Measurements from ENCODE around the gene MCM3AP.
A peak's percentile ranks its signal among the peaks of the same experiment; 100 is the strongest.
"Not testable (repeated sequence)": the region's sequence is repeated elsewhere in the genome, so short reads cannot be mapped to it uniquely, and the experiment has no call there.

MCM3AP gene

DNA sequence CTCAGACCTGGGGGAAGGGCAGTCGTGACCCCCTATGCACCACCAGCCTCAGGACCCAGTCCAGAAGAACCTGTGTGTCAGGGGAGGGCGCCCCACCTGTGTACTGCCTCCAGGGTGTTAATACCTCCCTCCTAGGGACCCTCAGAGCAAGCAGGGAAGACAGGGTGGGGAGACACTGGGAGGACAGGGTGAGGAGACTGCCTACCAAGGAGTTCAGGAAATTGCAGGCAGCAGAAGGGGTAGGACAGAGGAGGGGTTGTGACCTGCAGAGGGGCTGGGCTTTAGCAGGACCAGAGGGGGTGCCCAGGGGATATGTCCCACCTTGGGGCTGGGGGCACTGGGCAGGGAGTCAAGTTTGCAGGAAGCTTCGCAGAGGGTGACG is 33.0 kb upstream of the MCM3AP start:
- DNase-seq (ENCODE audit: low spot score in 2 of 2) (no peak), ATAC-seq (no peak)
- Mint-ChIP-seq H3K36me3 (peaks cover 34% of the 10 kb centered on the region), H3K4me1 (peaks cover 8% of the 10 kb centered on the region), H3K9me3 (no peaks in the 10 kb centered on the region), H3K4me3 (no peak overlapping the region), H3K27ac (no peak overlapping the region)

DNA sequence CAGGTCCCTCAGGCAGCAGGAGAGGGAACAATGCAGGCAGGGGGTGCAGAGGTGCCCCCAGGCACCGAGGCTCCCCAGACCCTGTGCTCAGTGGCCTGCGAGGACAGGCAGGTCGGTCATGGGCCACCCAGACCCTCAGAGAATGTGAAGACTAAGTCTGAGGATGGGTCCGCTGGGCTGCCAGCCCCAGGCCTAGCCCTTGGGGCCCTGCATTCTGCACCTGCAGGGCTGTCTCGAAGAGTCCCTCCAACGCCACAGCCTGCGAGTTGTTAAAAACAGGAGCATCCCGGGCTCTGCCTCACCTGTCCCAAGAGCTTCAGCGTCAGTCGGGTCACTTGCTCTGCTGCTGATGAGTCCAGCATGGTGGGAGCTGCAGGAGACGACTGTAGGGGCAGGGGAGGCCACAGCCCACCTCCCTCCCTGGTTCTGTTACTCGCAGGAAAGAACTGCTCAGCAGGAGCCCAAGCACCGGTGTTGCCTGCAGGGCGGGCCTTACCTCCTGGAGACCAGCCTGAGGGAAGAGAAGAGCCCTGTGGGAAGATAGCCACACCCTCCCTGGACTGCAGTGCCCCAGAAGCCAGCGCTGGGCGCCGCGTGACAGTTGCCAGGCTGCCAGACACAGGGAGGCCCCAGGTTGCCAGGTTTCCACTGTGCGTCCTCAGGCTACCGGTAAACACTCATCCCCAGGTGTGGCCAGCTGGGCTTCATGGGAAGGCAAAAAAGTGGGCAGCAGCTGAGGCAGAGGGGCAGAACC is 32.5 kb upstream of the MCM3AP start:
- no peak for ATAC-seq
- Mint-ChIP-seq H3K4me1 (peaks cover 8% of the 10 kb centered on the region), H3K36me3 (peaks cover 29% of the 10 kb centered on the region), H3K9me3 (no peaks in the 10 kb centered on the region), H3K27ac (no peak overlapping the region), H3K4me3 (no peak overlapping the region)
- no peak for DNase-seq (ENCODE audit: low spot score in 2 of 2)

DNA sequence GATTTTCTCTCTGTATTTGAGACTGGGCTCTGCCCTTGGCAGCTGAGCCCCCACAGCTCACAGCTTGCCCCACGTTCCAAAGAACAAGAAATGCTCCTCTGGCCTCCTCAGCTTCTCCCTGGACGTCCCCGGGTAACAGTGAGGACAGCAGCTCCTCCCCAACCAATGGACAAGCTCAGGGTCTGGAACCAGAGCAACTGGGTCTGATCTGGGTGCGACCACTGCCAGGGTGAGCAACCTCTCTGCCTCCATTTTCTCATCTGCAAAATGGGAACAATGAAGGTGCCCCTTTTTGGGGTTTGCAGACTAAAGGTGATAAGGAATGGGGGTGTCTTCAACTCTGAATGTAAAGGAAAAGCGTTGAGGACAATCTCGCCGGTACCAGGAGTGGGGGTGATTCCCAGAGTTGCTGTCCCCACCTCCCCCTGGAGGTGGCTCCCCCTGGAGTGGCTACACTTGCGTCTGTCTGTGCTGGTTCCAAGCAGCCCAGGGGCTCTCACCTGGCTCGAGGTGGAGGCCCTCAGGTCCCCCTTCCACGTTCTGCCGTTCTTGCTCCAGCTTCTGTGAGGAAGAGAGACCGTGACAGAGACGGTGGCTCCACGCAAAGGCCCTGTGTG is 31.4 kb upstream of the MCM3AP start:
- peaks cover 18% of the 10 kb centered on the region for H3K36me3 Mint-ChIP-seq
- no peak for ATAC-seq
- no peak for DNase-seq (ENCODE audit: low spot score in 2 of 2)
- no peak overlapping the region for H3K4me3 Mint-ChIP-seq
- peaks cover 7% of the 10 kb centered on the region for H3K4me1 Mint-ChIP-seq
- no peak overlapping the region for H3K27ac Mint-ChIP-seq
- H3K9me3 Mint-ChIP-seq, result no peaks in the 10 kb centered on the region

DNA sequence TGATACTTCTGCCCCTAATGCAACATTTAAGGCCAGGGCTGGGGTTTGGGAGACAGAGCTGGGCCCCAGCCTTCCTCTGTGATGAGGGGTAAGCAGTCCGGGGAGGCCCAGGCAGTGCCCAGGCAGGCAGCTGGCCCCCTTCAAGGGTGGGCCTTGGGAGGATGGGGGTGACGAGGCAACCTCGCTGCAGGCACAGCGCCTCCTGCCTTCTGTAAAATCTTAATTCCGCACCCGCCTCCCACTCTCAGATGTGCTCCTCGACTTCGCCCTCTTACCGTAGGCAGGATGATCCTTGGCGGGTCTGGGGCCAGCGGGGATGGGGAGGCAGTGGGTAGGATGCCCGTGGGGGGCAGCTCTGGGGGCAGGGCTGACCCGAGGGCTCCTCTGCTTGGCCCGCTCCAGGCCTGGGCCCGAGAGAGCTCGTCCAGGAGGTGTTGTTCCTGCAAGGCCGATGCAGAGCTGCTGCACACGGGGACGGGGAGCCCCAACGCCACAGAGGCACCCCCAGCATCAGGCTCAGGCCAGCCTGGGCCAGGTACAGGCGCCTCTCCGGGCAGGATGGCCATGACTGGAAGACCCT is 29.1 kb upstream of the MCM3AP start:
- Mint-ChIP-seq H3K27ac (no peak overlapping the region), H3K36me3 (peaks cover 18% of the 10 kb centered on the region), H3K4me1 (no peaks in the 10 kb centered on the region), H3K9me3 (no peaks in the 10 kb centered on the region), H3K4me3 (no peak overlapping the region)
- DNase-seq (ENCODE audit: low spot score in 2 of 2) (no peak), ATAC-seq (no peak)

DNA sequence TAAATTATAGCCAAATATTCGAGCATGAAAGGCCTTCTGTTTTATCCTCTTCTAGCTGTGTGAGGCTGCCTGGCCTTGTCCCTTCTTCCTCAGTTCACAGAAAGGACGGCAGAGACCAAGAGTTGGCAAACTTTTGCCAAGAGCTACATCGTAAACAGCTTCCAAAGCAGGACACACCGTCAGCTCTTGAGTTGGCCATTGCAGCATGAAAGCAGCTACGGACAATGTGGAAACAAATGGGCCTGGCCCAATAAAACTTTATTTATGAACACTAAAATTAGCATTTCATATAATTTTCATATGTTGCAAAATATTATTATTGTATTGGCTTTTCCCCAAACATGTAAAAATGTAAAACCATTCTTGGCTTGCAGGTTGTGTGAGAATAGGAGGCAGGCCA is 27.5 kb upstream of the MCM3AP start:
- H3K27ac Mint-ChIP-seq, result no peak overlapping the region
- ATAC-seq (no peak), DNase-seq (ENCODE audit: low spot score in 2 of 2) (no peak)
- H3K36me3 Mint-ChIP-seq, result peaks cover 18% of the 10 kb centered on the region
- no peaks in the 10 kb centered on the region for H3K4me1 Mint-ChIP-seq
- no peak overlapping the region for H3K4me3 Mint-ChIP-seq
- H3K9me3 Mint-ChIP-seq, result no peaks in the 10 kb centered on the region

DNA sequence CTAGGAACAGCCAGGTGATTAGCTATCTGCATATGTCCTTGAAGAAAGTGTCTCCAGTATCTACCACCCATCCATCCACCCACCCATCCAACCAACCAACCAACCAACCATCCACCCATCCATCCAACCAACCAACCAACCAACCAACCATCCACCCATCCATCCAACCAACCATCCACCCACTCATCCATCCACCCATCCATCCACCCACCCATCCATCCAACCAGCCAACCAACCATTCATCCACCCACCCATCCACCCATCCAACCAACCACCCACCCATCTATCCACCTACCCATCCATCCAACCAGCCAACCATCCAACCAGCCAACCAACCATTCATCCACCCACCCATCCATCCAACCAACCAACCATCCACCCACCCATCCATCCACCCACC is 26.2 kb upstream of the MCM3AP start:
- Mint-ChIP-seq H3K9me3 (no peaks in the 10 kb centered on the region), H3K4me3 (no peak overlapping the region), H3K36me3 (peaks cover 25% of the 10 kb centered on the region), H3K4me1 (no peaks in the 10 kb centered on the region), H3K27ac (no peak overlapping the region)
- DNase-seq (ENCODE audit: low spot score in 2 of 2) (no peak), ATAC-seq (no peak)

DNA sequence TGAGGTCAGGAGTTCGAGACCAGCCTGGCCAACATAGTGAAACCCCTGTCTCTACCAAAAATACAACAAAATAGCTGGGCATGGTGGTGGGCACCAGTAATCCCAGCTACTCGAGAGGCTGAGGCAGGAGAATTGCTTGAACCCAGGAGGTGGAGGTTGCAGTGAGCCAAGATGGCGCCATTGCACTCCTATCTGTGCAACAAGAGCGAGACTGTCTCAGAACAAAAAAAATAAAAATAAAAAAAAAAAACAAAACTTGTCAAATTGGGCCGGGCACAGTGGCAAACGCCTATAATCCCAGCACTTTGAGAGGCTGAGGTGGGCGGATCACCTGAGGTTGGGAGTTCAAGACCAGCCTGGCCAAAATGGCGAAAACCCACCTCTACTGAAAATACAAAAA is 24.8 kb upstream of the MCM3AP start:
- H3K27ac Mint-ChIP-seq; H3K9me3 Mint-ChIP-seq; ATAC-seq; H3K4me1 Mint-ChIP-seq; H3K4me3 Mint-ChIP-seq; DNase-seq (ENCODE audit: low spot score in 2 of 2): not testable (repeated sequence)
- H3K36me3 Mint-ChIP-seq, result peaks cover 36% of the 10 kb centered on the region

DNA sequence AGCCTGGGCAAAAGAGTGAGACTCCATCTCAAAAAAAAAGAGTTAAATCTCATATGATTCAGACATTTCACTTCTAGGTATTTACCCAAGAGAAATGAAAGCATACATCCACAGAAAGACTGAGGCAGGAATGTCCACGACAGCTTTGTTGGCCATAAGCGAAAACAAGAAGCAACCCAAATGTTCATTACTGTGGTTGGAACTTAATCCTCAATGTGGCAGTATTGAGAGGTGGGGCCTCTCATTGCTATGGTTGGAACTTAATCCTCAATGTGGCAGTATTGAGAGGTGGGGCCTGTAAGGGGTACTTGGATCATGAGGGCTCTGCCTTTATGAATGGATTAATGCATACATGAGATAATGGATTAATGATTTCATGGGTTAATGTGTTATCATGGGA is 23.0 kb upstream of the MCM3AP start:
- DNase-seq (ENCODE audit: low spot score in 2 of 2) (no peak), ATAC-seq (no peak)
- H3K27ac Mint-ChIP-seq, result no peak overlapping the region
- no peaks in the 10 kb centered on the region for H3K4me1 Mint-ChIP-seq
- no peak overlapping the region for H3K4me3 Mint-ChIP-seq
- no peaks in the 10 kb centered on the region for H3K9me3 Mint-ChIP-seq
- peaks cover 54% of the 10 kb centered on the region for H3K36me3 Mint-ChIP-seq

DNA sequence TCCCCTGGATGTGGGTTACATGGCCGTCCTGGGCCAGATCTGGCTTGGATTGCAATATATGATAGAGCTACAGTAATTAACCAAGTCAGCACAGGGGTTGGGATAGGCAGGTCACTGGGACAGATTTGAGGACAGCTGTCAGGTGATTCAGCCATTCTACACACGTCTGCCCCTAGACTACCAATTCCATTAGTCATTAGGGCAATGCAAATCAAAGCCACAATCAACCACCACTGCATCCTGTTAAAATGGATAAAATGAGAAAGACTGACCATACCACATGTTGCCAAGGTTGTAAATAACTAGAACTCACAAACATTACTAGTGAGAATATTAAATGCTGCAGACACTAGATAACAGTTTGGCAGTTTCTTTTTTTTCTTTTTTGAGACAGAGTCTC is 22.2 kb upstream of the MCM3AP start:
- peak; percentile 72 for ATAC-seq
- DNase-seq (ENCODE audit: low spot score in 2 of 2), result no peak
- Mint-ChIP-seq H3K36me3 (peaks cover 59% of the 10 kb centered on the region), H3K9me3 (no peaks in the 10 kb centered on the region), H3K4me1 (no peaks in the 10 kb centered on the region), H3K4me3 (no peak overlapping the region), H3K27ac (no peak overlapping the region)

DNA sequence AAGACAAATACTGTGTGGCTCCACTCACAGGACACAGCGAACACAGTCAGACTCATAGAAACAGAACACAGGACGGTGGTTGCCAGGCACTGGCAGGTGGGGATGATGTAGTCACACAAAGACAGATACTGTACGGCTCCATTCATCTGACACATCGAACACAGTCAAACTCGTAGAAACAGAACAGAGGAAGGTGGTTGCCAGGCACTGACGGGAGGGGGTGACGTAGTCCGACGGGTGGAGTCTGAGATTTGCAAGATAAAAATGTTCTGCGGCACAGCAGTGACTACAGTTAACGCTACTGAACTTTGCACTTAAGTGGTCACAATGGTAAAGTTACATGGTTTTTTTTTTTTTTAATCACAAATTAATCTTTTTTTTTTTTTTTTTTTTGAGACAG is 19.5 kb upstream of the MCM3AP start:
- peak; percentile 57 for ATAC-seq
- Mint-ChIP-seq H3K27ac (peak overlapping the region; percentile 49), H3K36me3 (peaks cover 52% of the 10 kb centered on the region)

DNA sequence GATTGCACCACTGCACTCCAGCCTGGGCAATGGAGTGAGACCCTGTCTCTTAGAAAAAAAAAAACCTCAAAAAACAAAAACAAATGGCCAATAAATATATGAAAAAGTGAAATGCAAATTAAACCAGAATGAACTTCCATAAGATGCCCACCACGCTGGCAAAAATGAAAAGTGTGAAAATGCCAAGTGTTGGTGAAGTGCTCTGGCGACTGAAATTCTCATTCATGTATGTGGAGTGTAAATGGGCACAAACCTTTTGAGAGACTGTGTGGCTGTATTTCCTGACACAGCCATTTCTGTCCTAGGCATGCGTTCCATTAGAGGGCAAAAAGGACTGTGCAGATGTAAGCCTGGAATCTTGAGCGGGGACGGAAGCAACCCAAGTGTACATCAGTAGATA is 19.0 kb upstream of the MCM3AP start:
- ATAC-seq, result no peak
- DNase-seq (ENCODE audit: low spot score in 2 of 2), result no peak
- Mint-ChIP-seq H3K27ac (peak overlapping the region; percentile 49), H3K4me1 (no peaks in the 10 kb centered on the region), H3K4me3 (no peak overlapping the region), H3K9me3 (no peaks in the 10 kb centered on the region), H3K36me3 (peaks cover 48% of the 10 kb centered on the region)

More for the DNA sequence above, 19.5 kb upstream of the MCM3AP start:
- H3K4me3 Mint-ChIP-seq, result no peak overlapping the region
- H3K4me1 Mint-ChIP-seq, result no peaks in the 10 kb centered on the region
- no peaks in the 10 kb centered on the region for H3K9me3 Mint-ChIP-seq
- no peak for DNase-seq (ENCODE audit: low spot score in 2 of 2)

DNA sequence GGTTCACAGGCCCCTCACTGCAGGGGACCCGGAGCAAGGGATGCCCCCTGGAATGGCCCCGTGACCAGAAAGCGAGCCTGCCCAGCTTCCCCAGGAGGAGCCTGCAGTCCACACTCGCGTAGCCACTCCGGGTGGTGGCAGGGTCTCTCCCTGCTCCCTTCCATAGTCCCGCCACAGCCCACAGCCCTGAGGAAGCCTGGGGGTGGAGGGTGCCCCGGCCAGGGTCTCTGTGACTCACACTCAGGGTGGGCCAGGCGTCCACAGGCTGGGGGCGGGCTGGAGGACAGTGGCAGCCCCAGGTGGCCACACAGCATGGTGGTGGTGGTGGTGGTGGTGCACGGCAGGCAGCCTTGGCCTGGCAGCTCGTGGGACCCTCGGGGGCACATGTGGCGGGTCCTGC is 16.3 kb upstream of the MCM3AP start:
- no peaks in the 10 kb centered on the region for H3K9me3 Mint-ChIP-seq
- no peak for ATAC-seq

DNA sequence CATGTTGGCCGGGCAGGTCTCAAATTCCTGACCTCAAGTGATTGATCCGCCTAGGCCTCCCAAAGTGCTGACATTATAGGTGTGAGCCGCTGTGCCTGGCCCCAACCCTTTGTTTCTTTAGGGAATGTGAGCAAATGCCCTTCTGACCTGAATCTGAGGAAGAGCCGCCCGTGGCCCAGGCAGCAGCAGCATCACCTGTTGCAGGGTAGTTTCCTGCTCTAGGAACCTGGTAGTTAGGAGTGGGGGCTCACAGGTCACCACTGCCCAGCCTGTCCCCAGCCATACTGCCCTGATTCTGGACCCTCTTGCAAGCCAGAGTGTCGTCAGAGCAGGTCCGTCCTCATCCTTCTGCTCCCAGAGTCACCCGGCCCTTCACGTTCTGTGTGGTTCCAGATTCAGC is 13.8 kb upstream of the MCM3AP start:
- ATAC-seq, result no peak
- Mint-ChIP-seq H3K4me3 (peak overlapping the region; percentile 36), H3K27ac (no peak overlapping the region), H3K9me3 (no peaks in the 10 kb centered on the region), H3K4me1 (peaks cover 13% of the 10 kb centered on the region), H3K36me3 (peaks cover 28% of the 10 kb centered on the region)
- no peak for DNase-seq (ENCODE audit: low spot score in 2 of 2)

More for the DNA sequence above, 16.3 kb upstream of the MCM3AP start:
- peaks cover 44% of the 10 kb centered on the region for H3K36me3 Mint-ChIP-seq
- no peak for DNase-seq (ENCODE audit: low spot score in 2 of 2)
- H3K27ac Mint-ChIP-seq, result no peak overlapping the region
- no peaks in the 10 kb centered on the region for H3K4me1 Mint-ChIP-seq
- H3K4me3 Mint-ChIP-seq, result no peak overlapping the region

DNA sequence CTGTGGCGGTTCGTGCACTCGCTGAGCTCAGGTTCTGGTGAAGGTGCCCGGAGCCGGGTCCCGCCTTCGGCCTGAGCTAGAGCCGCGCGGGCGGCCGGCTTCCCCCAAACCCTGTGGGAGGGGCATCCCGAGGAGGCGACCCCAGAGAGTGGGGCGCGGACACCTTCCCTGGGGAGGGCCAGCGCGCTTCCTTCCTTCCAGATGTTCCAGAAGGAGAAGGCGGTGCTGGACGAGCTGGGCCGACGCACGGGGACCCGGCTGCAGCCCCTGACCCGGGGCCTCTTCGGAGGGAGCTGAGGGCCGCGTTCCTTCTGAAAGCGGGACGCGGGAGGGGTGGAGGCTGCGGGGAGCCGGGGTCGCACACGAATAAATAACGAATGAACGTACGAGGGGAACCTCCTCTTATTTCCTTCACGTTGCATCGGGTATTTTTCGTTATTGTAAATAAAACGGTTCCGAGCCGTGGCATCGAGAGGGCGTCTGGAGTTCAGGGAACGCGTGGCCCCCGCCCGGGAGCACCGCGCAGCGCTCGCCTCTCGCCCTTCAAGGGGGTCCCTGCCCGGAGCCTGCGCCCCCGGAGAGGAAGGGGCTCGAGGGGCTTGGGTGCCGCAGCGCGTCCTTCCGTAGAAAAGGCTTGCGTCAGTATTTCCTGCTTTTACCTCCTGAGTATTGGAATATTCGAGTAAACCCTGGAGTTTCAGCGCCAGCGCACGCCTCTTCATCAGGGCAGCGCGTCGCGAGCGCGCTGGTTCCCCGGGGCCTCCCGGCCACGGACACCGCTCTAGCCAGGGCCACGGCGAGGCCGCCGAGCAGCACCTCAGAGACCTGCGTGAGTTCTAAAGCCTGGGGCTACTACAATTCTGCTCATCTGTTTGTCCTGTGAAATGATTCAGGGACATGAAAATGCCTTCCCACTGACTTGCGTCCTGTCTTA is 12.2 kb upstream of the MCM3AP start:
- no peak for ATAC-seq
- Mint-ChIP-seq H3K9me3 (no peaks in the 10 kb centered on the region), H3K4me1 (peaks cover 13% of the 10 kb centered on the region), H3K4me3 (peak overlapping the region; percentile 36), H3K27ac (no peak overlapping the region), H3K36me3 (peaks cover 15% of the 10 kb centered on the region)
- DNase-seq (ENCODE audit: low spot score in 2 of 2), result no peak

DNA sequence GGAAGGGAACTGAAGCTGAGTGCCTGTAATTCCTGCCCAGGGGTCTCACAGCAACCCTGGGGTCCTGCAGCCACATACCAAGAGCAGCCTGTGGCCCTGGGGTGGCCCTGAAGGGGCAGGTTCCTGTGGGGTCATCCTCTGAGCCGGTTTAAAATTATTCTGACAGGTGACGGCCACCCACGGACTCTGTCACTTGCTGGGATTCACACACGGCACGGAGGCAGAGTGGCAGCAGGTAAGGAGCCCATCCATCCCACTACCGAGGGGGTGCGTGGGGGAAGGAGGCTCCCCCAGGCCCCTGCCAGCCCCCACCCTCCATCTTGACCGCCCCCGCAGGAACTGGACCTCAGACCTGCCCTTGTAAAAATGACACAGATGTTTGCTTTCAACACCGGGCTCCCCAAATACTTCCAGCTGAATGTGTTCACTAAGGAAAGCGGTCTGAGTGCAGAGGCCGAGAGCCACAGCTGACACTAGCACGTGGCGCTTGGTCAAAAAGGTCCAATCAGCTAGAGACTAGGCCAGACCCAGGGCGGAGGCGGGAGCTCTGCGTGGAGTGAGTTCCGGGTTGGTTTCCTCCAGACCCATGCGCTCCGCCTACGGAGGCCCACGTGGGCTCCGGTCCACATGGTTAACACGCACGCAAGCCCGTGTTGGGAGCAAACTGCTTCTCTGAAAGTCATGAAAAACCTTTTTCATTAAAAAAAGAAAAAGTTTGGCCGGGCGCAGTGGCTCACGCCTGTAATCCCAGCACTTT is 10.8 kb upstream of the MCM3AP start:
- Mint-ChIP-seq H3K9me3 (no peaks in the 10 kb centered on the region), H3K27ac (peak overlapping the region; percentile 61)

More for the DNA sequence above, 10.8 kb upstream of the MCM3AP start:
- Mint-ChIP-seq H3K4me1 (peaks cover 13% of the 10 kb centered on the region), H3K4me3 (peak overlapping the region; percentile 36), H3K36me3 (peaks cover 15% of the 10 kb centered on the region)
- DNase-seq (ENCODE audit: low spot score in 2 of 2), result peak in 1 of 2 donors; percentile 79
- peak; percentile 86 for ATAC-seq

Data from stimulated activated effector memory CD8-positive, alpha-beta T cell treated with anti-CD3 and anti-CD28 coated beads, Interleukin-12 subunit alpha, Interleukin-12 subunit beta, amount 100 ng/mL, for 72 hours (primary cell).